Heart right ventricle (tissue), 16 donors: ENCODE results near the gene PTPRN2. TPM values are rescaled to one million over a fixed set of nuclear protein-coding genes. Genes with fewer than 3 reads are reported as not detected.

ENCODE experiments used
- ATAC-seq, 8 donors: fragments of 200-7000 bp; cut with Tn5 transposase; one replicate each; pipeline ENCODE4 v1.9.1; 2020; ENCODE audit warnings: mild to moderate bottlenecking in 8 of 8, moderate library complexity in 8 of 8, moderate number of reproducible peaks in 1 of 8
- DNase-seq, 2 donors: peaks; one replicate each; pipeline ENCODE4 v3.0.0-alpha.2; 2020
- H3K27ac ChIP-seq, 10 donors: fragments of 200-600 bp; sonication (generic) in 2 of 10; one replicate each; pipeline versions ENCODE4 v1.5.0 to v1.8.0; 2020 to 2022; ENCODE audit warnings: mild to moderate bottlenecking in 3 of 10
- H3K27me3 ChIP-seq, 7 donors: fragments of 200-600 bp; one replicate each; pipeline ENCODE4 v1.8.0; 2021 to 2022; ENCODE audit warnings: mild to moderate bottlenecking in 2 of 7
- H3K36me3 ChIP-seq, 9 donors: fragments of 200-600 bp; sonication (generic) in 1 of 9; one replicate each; pipeline versions ENCODE4 v1.5.0 to v1.8.0; 2020 to 2022; ENCODE audit warnings: mild to moderate bottlenecking in 2 of 9
- H3K4me1 ChIP-seq, 9 donors: fragments of 200-600 bp; sonication (generic) in 1 of 9; one replicate each; pipeline versions ENCODE4 v1.5.0 to v1.8.0; 2020 to 2022; ENCODE audit warnings: mild to moderate bottlenecking in 4 of 9
- H3K4me3 ChIP-seq, 10 donors: fragments of 200-600 bp; sonication (generic) in 2 of 10; one replicate each; pipeline versions ENCODE4 v1.5.0 to v1.8.0; 2020 to 2022; ENCODE audit warnings: mild to moderate bottlenecking in 7 of 10, moderate library complexity in 2 of 10
- H3K9me3 ChIP-seq, 11 donors: fragments of 200-600 bp in 10 of 11; sonication (generic) in 2 of 11; one replicate each; pipeline versions ENCODE4 v1.5.0 to v1.8.0; 2013 to 2022; ENCODE audit warnings: mild to moderate bottlenecking in 2 of 11, control low read depth in 1 of 11, moderate library complexity in 1 of 11
- WGBS, 2 donors: extraction: QIAGEN DNeasy Blood & Tissue Kit; methylation state at CpG; one replicate each; pipeline ENCODE4 v1.1.7; 2013; ENCODE audit warnings: inconsistent platforms in 1 of 2; 5-methylcytosine and 5-hydroxymethylcytosine counted together
- intact Hi-C, 10 donors: fragments of 100-400 bp; cut with DNase I; formaldehyde crosslinking; loops; one replicate each; pipeline versions ENCODE4 v1.11.1 to v1.14.2; 2022
- polyA plus RNA-seq, 2 donors: library from polyadenylated mRNA; stranded (reverse); fragments of 200-250 nt; gene quantifications; one replicate each; pipeline ENCODE4 v1.2.3, GENCODE V29; 2013
- total RNA-seq, 10 donors: library from RNA; stranded (reverse); fragmentation: NEBNext Ultra II Directional in 3 of 10; extraction: Animal tissue kit (Norgen Biotek cat#: 25700) in 3 of 10; gene quantifications; one replicate each; pipeline versions ENCODE4 v1.2.1 to v1.2.4, GENCODE V29; 2021 to 2023
- TF ChIP-seq, protein P1 (sequence below), 9 donors: fragments of 200-600 bp; sonication (generic) in 2 of 9; IDR thresholded peaks; one replicate each; pipeline versions ENCODE4 v1.5.0 to v1.8.0; 2021 to 2022; ENCODE audit warnings: antibody characterized with exemption in 9 of 9, mild to moderate bottlenecking in 5 of 9, moderate library complexity in 1 of 9
- donor health status: Arrhythmogenic right ventricular cardiomyopathy.
- donor health status: ischemic (EF 13 %, LVEDD 7.1; RV severe dilation, severe dysfunction).
- donor health status: healthy with polysubstance abuse.
- donor health status: DM: no; HTN: yes; CAD: no.
- donor health status: DM: no; HTN: no; CAD: no.
- donor health status: ischemic (EF 25% LVEDD 6.9; RV normal size, moderate dysfunction).
- donor health status: ischemic (EF 25% LVEDD 5.7; RV mildly dilated, moderate dysfunction).
- donor health status: healthy.
- donor health status: DM: yes; HTN: yes; CAD: no.
- donor health status: Ischemic cardiomyopathy.
- donor health status: ischemic (EF 35%, LVEDD 5.7; RV mildly dilated, moderate dysfunction).
- donor health status: nonischemic (EF 11% LVEDD 7.7; RV severe dilation, severe dysfunction).
- donor health status: DM: yes; HTN: yes; CAD: no.
- donor health status: PGD.
- donor health status: ischemic (EF 29% LVEDD 5.4; RV normal size, mild dysfunction).
- donor health status: nonischemic (EF 23%, LVEDD 6.1; RV moderate dilation, normal function).

PTPRN2 gene
- total and polyA plus RNA-seq, 12 donors = 0.82 to 1.8 (median 1.3) TPM

DNA sequence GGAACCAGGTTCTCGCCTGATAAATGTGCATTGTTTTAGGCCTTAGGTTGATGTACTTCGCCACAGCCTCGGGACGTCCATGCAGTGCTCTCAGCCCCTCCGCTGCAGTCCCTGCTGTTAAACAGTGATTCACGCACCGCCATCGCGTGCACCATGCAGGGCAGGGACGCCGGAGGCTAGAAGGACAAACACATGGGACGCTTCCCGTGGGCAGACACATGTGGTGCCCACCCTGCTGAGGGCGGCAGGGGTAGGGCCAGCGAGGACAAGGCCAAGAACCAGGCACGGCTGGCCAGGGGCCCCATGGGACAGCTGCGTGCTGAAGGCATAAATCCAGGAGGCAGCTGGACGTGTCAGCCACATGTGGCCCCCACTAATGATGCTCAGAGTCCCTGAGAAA, 394.7 kb downstream of the PTPRN2 start:
- H3K27ac ChIP-seq = no peak overlapping the region
- H3K4me1 ChIP-seq = no peaks in the 10 kb centered on the region
- intact Hi-C loops = no loop called here
- ATAC-seq (peak in 1 of 8 donors; percentile 65), DNase-seq (no peak)
- TF ChIP-seq, protein P1, sequence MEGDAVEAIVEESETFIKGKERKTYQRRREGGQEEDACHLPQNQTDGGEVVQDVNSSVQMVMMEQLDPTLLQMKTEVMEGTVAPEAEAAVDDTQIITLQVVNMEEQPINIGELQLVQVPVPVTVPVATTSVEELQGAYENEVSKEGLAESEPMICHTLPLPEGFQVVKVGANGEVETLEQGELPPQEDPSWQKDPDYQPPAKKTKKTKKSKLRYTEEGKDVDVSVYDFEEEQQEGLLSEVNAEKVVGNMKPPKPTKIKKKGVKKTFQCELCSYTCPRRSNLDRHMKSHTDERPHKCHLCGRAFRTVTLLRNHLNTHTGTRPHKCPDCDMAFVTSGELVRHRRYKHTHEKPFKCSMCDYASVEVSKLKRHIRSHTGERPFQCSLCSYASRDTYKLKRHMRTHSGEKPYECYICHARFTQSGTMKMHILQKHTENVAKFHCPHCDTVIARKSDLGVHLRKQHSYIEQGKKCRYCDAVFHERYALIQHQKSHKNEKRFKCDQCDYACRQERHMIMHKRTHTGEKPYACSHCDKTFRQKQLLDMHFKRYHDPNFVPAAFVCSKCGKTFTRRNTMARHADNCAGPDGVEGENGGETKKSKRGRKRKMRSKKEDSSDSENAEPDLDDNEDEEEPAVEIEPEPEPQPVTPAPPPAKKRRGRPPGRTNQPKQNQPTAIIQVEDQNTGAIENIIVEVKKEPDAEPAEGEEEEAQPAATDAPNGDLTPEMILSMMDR (IDR thresholded peaks at IDR 0.05) = no peak
- H3K4me3 ChIP-seq = no peak overlapping the region
- WGBS, 2 donors = 86 to 92% methylated on average over 18 of the region's 18 CpGs
- no peaks in the 10 kb centered on the region for H3K36me3 ChIP-seq
- H3K9me3 ChIP-seq = peaks cover 0 to 82% (median 22%) of the 10 kb centered on the region in 11 donors
- H3K27me3 ChIP-seq = no peaks in the 10 kb centered on the region

DNA sequence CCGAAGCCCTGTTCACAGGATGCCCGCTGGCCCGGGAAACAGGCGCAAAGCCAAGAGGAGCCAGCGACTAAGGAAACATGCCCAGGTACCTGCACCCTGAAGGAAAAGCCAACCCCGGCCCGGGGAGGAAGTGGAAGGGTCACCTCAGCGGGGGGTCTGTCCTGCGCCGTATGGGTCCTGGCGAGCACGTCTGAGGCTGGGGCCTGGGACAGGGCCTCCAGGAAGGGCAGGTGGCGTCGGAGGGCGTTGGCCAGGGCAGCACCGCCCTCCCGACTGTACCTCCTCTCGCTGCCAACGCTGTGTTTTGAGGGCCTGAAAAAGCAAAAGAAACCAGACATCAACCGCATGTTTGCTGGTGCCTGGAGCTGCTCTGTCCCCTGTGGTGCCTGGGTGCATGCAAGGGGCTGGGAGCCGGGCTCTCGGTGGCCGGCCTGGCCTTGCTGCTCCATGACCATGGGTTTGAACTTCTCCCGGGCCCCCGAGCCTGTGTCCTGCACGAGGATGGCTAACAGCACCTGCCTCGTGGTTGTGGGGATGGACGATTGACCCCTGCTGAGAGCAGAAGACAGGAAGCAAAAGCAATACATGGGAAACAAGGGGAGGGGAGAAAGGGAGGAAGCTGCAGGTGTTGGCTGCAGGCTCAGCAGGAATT, 395.3 kb downstream of the PTPRN2 start:
- H3K27me3 ChIP-seq = no peaks in the 10 kb centered on the region
- 89 to 90% methylated on average over 28 of the region's 28 CpGs for WGBS, 2 donors
- H3K4me1 ChIP-seq = no peaks in the 10 kb centered on the region
- H3K9me3 ChIP-seq = peaks cover 0 to 79% (median 22%) of the 10 kb centered on the region in 11 donors
- no peak overlapping the region for H3K4me3 ChIP-seq
- H3K36me3 ChIP-seq = no peaks in the 10 kb centered on the region
- intact Hi-C loops = no loop called here
- ATAC-seq (no peak), DNase-seq (no peak)
- TF ChIP-seq, protein P1 (IDR thresholded peaks at IDR 0.05) = no peak
- H3K27ac ChIP-seq = no peak overlapping the region

DNA sequence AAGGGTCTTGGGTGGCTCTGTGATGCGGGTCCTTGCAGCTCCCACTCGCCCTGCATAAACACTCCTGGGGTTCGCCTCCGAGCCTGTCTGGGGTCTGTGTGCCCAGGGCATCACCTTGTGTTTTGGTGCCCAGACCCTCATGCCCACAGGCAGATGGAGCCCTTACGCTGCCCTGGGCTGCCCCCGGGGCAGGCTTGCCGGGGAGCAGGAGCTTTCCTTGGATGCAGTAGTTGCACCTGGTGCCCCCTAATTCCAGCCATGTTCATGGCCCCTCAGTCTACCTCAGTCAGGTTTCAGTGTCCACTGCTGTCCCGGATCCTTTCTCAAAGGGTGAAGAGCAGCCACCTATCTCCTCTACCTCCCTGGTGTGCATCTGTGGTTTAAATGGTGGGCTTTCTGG, 396.0 kb downstream of the PTPRN2 start:
- 88 to 91% methylated on average over 8 of the region's 8 CpGs for WGBS, 2 donors
- TF ChIP-seq, protein P1 (IDR thresholded peaks at IDR 0.05) = no peak

DNA sequence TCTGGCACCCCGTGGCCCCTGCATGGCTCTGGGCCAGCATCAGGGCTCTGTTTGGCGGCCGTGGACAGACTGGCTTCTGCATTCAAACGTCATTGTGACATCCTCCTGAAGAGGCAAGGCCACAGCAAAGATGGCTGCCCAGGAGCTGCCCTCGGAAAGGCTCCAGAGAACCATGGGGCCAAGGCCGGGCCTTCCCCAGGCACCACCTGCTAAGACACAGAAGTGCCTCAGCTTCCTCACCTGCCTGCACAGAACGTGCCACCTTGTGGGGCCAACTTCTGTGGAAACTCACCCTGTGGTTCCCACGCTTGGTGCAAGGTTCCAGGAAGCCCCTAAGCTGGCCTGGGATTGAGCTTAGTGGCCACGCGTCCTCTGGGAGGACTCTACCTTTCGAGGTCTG, 396.9 kb downstream of the PTPRN2 start:
- intact Hi-C loops = no loop called here
- WGBS, 2 donors = 75 to 82% methylated on average over 11 of the region's 11 CpGs

More for the DNA sequence above, 396.0 kb downstream of the PTPRN2 start:
- intact Hi-C loops = no loop called here
- DNase-seq (no peak), ATAC-seq (no peak)
- Histone ChIP-seq H3K36me3 (no peaks in the 10 kb centered on the region), H3K27me3 (no peaks in the 10 kb centered on the region), H3K9me3 (peaks cover 0 to 78% (median 18%) of the 10 kb centered on the region in 11 donors), H3K4me1 (no peaks in the 10 kb centered on the region), H3K4me3 (no peak overlapping the region), H3K27ac (no peak overlapping the region)

More for the DNA sequence above, 396.9 kb downstream of the PTPRN2 start:
- no peak for ATAC-seq
- Histone ChIP-seq H3K27me3 (no peaks in the 10 kb centered on the region), H3K36me3 (no peaks in the 10 kb centered on the region), H3K9me3 (peaks cover 0 to 70% (median 12%) of the 10 kb centered on the region in 11 donors), H3K27ac (no peak overlapping the region), H3K4me1 (no peaks in the 10 kb centered on the region), H3K4me3 (no peak overlapping the region)
- TF ChIP-seq, protein P1 (IDR thresholded peaks at IDR 0.05) = no peak
- DNase-seq = no peak
